ENCODE measurements around the gene PTPRR. TPM values are rescaled to one million over a fixed set of nuclear protein-coding genes. Genes with fewer than 3 reads are reported as not detected.
A peak's percentile ranks its signal among the peaks of the same experiment; 100 is the strongest.

The PTPRR gene
- total and polyA plus RNA-seq, 11 donors, result 0.21 to 1.0 (median 0.40) TPM; not detected in 1

- intact Hi-C loops (cut with DNase I), result no loop called here
- Histone ChIP-seq H3K27me3 (no peaks in the 10 kb centered on the region), H3K36me3 (no peaks in the 10 kb centered on the region), H3K4me1 (peaks cover 0 to 21% (median 13%) of the 10 kb centered on the region in 12 donors), H3K9me3 (no peaks in the 10 kb centered on the region), H3K4me3 (no peak overlapping the region), H3K27ac (no peak overlapping the region)
- no peak for ATAC-seq
- WGBS, 4 donors, result 71 to 85% (median 78%) methylated on average over 1 of the region's 1 CpG
- TF ChIP-seq POLR2A (IDR thresholded peaks at IDR 0.05) (no peak), CTCF (IDR thresholded peaks at IDR 0.05) (no peak)
- DNase-seq, result no peak
Measured at GRCh38 chr12:70652451-70652850, 268.1 kb downstream of the PTPRR start.

- Histone ChIP-seq H3K4me3 (peak overlapping the region in 1 of 12 donors; percentile 5), H3K27me3 (no peaks in the 10 kb centered on the region), H3K27ac (peak overlapping the region in 7 of 12 donors; percentile 32 to 69 (median 42)), H3K4me1 (peaks cover 0 to 50% (median 30%) of the 10 kb centered on the region in 12 donors), H3K36me3 (no peaks in the 10 kb centered on the region), H3K9me3 (no peaks in the 10 kb centered on the region)
- TF ChIP-seq CTCF (IDR thresholded peaks at IDR 0.05) (no peak), POLR2A (IDR thresholded peaks at IDR 0.05) (no peak)
- peak in 2 of 4 donors; percentile 39 to 48 for ATAC-seq
- WGBS, 4 donors, result 32 to 49% (median 39%) methylated on average over 2 of the region's 2 CpGs
- intact Hi-C loops (cut with DNase I), result loop anchor here in 6 of 10 donors (5.0 to 10.0 kb wide), 4 partner anchors 37 to 54 kb away; no protein-coding TSS in a partner anchor
- no peak for DNase-seq
Measured at GRCh38 chr12:70648831-70649230, 271.7 kb downstream of the PTPRR start.

- TF ChIP-seq CTCF (IDR thresholded peaks at IDR 0.05) (no peak), POLR2A (IDR thresholded peaks at IDR 0.05) (no peak)
- Histone ChIP-seq H3K4me1 (peaks cover 0 to 50% (median 30%) of the 10 kb centered on the region in 12 donors), H3K4me3 (no peak overlapping the region), H3K27ac (peak overlapping the region in 8 of 12 donors; percentile 32 to 69 (median 42)), H3K36me3 (no peaks in the 10 kb centered on the region), H3K9me3 (no peaks in the 10 kb centered on the region), H3K27me3 (no peaks in the 10 kb centered on the region)
- intact Hi-C loops (cut with DNase I), result loop anchor here in 6 of 10 donors (5.0 to 10.0 kb wide), 4 partner anchors 36 to 53 kb away; no protein-coding TSS in a partner anchor
- 73 to 85% (median 78%) methylated on average over 2 of the region's 2 CpGs for WGBS, 4 donors
- DNase-seq, result no peak
- ATAC-seq, result no peak
Measured at GRCh38 chr12:70648191-70648590, 272.3 kb downstream of the PTPRR start.

- Histone ChIP-seq H3K9me3 (no peaks in the 10 kb centered on the region), H3K4me3 (no peak overlapping the region), H3K36me3 (no peaks in the 10 kb centered on the region), H3K27ac (peak overlapping the region in 5 of 12 donors; percentile 5 to 58 (median 43)), H3K27me3 (no peaks in the 10 kb centered on the region), H3K4me1 (peaks cover 0 to 50% (median 30%) of the 10 kb centered on the region in 12 donors)
- ATAC-seq, result no peak
- DNase-seq, result no peak
- intact Hi-C loops (cut with DNase I), result loop anchor here in 6 of 10 donors (5.0 to 10.0 kb wide), 4 partner anchors 35 to 52 kb away; no protein-coding TSS in a partner anchor
- WGBS, 4 donors, result 43 to 52% (median 47%) methylated on average over 1 of the region's 1 CpG
- TF ChIP-seq POLR2A (IDR thresholded peaks at IDR 0.05) (no peak), CTCF (IDR thresholded peaks at IDR 0.05) (no peak)
Measured at GRCh38 chr12:70646850-70647249, 273.7 kb downstream of the PTPRR start.

Measured in heart left ventricle (tissue), 16 donors.